Gastrocnemius medialis (tissue), 4 donors: ENCODE measurements around the gene OR51B2. TPM values are rescaled to one million over a fixed set of nuclear protein-coding genes. Genes with fewer than 3 reads are reported as not detected.
"Not testable (repeated sequence)": the region's sequence is repeated elsewhere in the genome, so short reads cannot be mapped to it uniquely, and the experiment has no call there.

Experiments
- ATAC-seq, 2 donors: fragments of 150-250 bp; one replicate each; pipeline ENCODE4 v1.9.1; 2016
- DNase-seq, 2 donors: peaks; one replicate each; pipeline ENCODE4 v3.0.0-alpha.2; 2019
- H3K27ac ChIP-seq, 4 donors: fragments of 200-600 bp; sonication (generic); 1 replicate in 1 of 4; 2 replicates in 3 of 4; pipeline ENCODE4 v1.5.1; 2016 to 2018; ENCODE audit warnings: mild to moderate bottlenecking in 2 of 4, moderate library complexity in 1 of 4
- H3K27me3 ChIP-seq, 3 donors: fragments of 200-600 bp; sonication (generic) in 2 of 3; 1 replicate in 1 of 3; 2 replicates in 2 of 3; pipeline versions ENCODE4 v1.5.1 to v1.6.0; 2016 to 2019; ENCODE audit warnings: mild to moderate bottlenecking in 1 of 3, moderate library complexity in 1 of 3
- H3K36me3 ChIP-seq, 2 donors: fragments of 200-600 bp; sonication (generic) in 1 of 2; one replicate each; pipeline ENCODE4 v1.5.1; 2017 to 2018
- H3K4me1 ChIP-seq, 2 donors: fragments of 200-600 bp; sonication (generic) in 1 of 2; one replicate each; pipeline ENCODE4 v1.5.1; 2016 to 2017; ENCODE audit warnings: mild to moderate bottlenecking in 2 of 2
- H3K4me3 ChIP-seq, 4 donors: fragments of 200-600 bp; sonication (generic) in 3 of 4; 1 replicate in 1 of 4; 2 replicates in 3 of 4; pipeline ENCODE4 v1.5.1; 2016 to 2019; ENCODE audit warnings: mild to moderate bottlenecking in 2 of 4
- H3K9me3 ChIP-seq, 3 donors: fragments of 200-600 bp; sonication (generic) in 2 of 3; 1 replicate in 1 of 3; 2 replicates in 2 of 3; pipeline ENCODE4 v1.5.1; 2016 to 2019
- CTCF ChIP-seq, 5 experiments: fragments of 450-650 bp in 3 of 5; fragments of 200-600 bp in 2 of 5; sonication (generic) in 2 of 5; IDR thresholded peaks in 4 of 5; conservative IDR thresholded peaks in 1 of 5; 1 replicate in 4 of 5; 2 replicates in 1 of 5; pipeline ENCODE4 v1.5.1; 2016 to 2019; ENCODE audit warnings: antibody characterized with exemption in 5 of 5, mild to moderate bottlenecking in 3 of 5, moderate library complexity in 3 of 5
- POLR2A ChIP-seq, 2 donors: fragments of 450-650 bp; IDR thresholded peaks; one replicate each; pipeline ENCODE4 v1.6.1; 2017; ENCODE audit warnings: antibody characterized with exemption in 2 of 2, mild to moderate bottlenecking in 2 of 2, moderate library complexity in 2 of 2
- in situ Hi-C, 4 donors: fragments of 200-750 bp; cut with MboI; loops; one replicate each; pipeline versions ENCODE4 v1.15.0 to v1.8.0; 2017; ENCODE audit warnings: low sequenced_read_pairs in 4 of 4
- intact Hi-C: fragments of 100-400 bp; cut with DNase I; formaldehyde crosslinking; loops from one replicate; pipeline ENCODE4 v1.15.1; 2023; ENCODE audit warnings: low total_unique reads
- total RNA-seq, 4 donors: library from RNA; depleted of rRNA; stranded (reverse); fragments of >200 nt; gene quantifications; one replicate each; pipeline versions ENCODE4 v1.1.0 to v1.2.3, GENCODE V29; 2016

OR51B2 gene
- total RNA-seq, 4 donors from 2014 or later = not detected

GRCh38 chr11:5301846-5302245 lies 22.3 kb downstream of the OR51B2 start, which contains the start of gene OR51B4:
Gene OR51B4 (minus strand): TSS chr11:5301946. CDS start chr11:5301946, 0 bp downstream.
- no peak for DNase-seq
- Histone ChIP-seq H3K4me3 (no peak within 1 kb of the TSS), H3K36me3 (no peaks in the 10 kb centered on the region), H3K27me3 (no peaks in the 10 kb centered on the region), H3K4me1 (no peaks in the 10 kb centered on the region), H3K27ac (no peak within 1 kb of the TSS), H3K9me3 (no peaks in the 10 kb centered on the region)
- intact Hi-C loops (no loop called here), in situ Hi-C loops (no loop called here)
- ATAC-seq = no peak
- TF ChIP-seq CTCF (IDR thresholded peaks at IDR 0.05 in 4 of 5, conservative IDR thresholded peaks at IDR 0.05 in 1 of 5) = no peak
- TF ChIP-seq POLR2A (IDR thresholded peaks at IDR 0.05) = no peak

DNA sequence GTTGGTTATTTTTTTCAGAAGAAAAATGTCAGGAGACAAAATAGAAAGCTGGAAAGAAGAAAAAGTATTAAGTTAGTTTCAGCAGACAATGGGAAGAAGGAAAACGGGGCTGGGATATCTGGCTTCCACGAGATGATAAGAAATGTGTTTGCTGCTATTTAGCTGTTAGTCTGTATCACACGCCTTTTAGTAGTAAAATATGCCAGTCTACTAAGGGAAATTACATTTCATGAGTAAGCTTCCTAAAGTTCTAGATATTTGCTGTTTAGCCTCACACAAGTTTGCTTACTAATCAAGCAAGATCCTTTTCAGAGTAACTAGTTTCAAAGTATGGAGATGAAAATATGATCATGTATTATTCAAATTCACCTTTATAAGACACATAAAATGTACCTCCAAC lies 23.8 kb downstream of the OR51B2 start:
- H3K4me3 ChIP-seq = no peak overlapping the region
- ATAC-seq (no peak), DNase-seq (no peak)
- TF ChIP-seq POLR2A (IDR thresholded peaks at IDR 0.05) (no peak), CTCF (IDR thresholded peaks at IDR 0.05 in 4 of 5, conservative IDR thresholded peaks at IDR 0.05 in 1 of 5) (no peak)
- in situ Hi-C loops = no loop called here
- H3K36me3 ChIP-seq = no peaks in the 10 kb centered on the region
- intact Hi-C loops = no loop called here
- H3K9me3 ChIP-seq = no peaks in the 10 kb centered on the region
- no peaks in the 10 kb centered on the region for H3K4me1 ChIP-seq
- H3K27me3 ChIP-seq = no peaks in the 10 kb centered on the region
- no peak overlapping the region for H3K27ac ChIP-seq

- in situ Hi-C loops = no loop called here
- no peak for ATAC-seq
- no peaks in the 10 kb centered on the region for H3K9me3 ChIP-seq
Measured at GRCh38 chr11:5298451-5298850, 25.6 kb downstream of the OR51B2 start.

DNA sequence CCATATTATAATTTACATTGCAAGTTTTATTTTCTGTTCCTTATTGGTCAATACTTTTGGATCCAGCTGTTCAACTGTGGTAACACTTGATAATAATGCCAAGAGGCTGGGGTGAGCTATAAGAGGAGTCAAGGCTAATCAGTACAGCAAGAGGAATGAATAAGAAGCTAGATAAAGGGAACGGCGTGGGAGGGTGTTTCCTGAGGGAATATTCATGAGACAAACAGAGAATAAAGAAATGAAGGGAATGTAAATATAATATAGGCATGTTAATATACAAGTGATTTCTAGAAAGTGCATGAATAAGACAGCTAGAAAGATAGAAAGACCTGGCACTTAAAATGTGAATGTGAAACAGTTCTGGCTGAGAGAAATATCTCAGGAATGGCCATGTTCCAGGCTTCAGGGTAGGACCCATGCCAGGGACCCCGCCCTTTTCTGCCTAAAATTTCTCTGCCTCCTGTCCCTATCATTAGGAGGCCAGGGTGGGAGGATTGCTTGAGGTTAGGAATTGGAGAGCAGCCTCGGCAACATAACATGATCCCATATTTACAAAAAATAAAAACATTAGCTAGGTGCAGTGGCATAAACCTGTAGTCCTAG lies 26.3 kb downstream of the OR51B2 start:
- Histone ChIP-seq H3K27ac (no peak overlapping the region), H3K9me3 (no peaks in the 10 kb centered on the region), H3K36me3 (no peaks in the 10 kb centered on the region), H3K27me3 (no peaks in the 10 kb centered on the region), H3K4me1 (no peaks in the 10 kb centered on the region), H3K4me3 (no peak overlapping the region)
- ATAC-seq (no peak), DNase-seq (no peak)
- in situ Hi-C loops (no loop called here), intact Hi-C loops (no loop called here)
- TF ChIP-seq POLR2A (IDR thresholded peaks at IDR 0.05) = no peak
- no peak for TF ChIP-seq CTCF (IDR thresholded peaks at IDR 0.05 in 4 of 5, conservative IDR thresholded peaks at IDR 0.05 in 1 of 5)

More at GRCh38 chr11:5298451-5298850, 25.6 kb downstream of the OR51B2 start:
- intact Hi-C loops = no loop called here
- Histone ChIP-seq H3K36me3 (no peaks in the 10 kb centered on the region), H3K27me3 (no peaks in the 10 kb centered on the region), H3K4me1 (no peaks in the 10 kb centered on the region), H3K4me3 (no peak overlapping the region), H3K27ac (no peak overlapping the region)
- no peak for DNase-seq
- TF ChIP-seq CTCF (IDR thresholded peaks at IDR 0.05 in 4 of 5, conservative IDR thresholded peaks at IDR 0.05 in 1 of 5) (no peak), POLR2A (IDR thresholded peaks at IDR 0.05) (no peak)

DNA sequence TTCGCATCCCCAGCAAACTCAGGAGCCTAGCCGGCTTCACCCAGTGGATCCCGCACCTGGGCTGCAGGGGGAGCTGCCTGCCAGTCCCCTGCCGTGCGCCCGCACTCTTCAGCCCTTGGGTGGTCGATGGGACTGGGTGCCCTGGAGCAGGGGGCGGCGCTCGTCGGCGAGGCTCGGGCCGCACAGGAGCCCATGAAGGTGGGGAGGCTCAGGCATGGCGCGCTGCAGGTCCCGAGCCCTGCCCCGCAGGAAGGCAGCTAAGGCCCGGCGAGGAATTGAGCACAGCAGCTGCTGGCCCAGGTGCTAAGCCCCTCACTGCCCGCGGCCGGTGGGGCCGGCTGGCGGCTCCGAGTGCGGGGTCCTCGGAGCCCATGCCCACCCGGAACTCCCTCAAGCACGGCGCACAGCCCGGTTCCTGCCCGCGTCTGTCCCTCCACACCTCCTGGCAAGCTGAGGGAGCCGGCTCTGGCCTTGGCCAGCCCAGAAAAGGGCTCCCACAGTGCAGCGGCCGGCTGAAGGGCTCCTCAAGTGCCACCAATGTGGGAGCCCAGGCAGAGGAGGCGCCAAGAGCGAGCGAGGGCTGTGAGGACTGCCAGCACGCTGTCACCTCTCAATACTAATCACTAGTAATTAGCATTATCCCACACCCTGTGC lies 29.6 kb downstream of the OR51B2 start:
- H3K27me3 ChIP-seq, DNase-seq, in situ Hi-C loops, ATAC-seq, H3K4me3 ChIP-seq, H3K36me3 ChIP-seq, H3K27ac ChIP-seq, H3K9me3 ChIP-seq, H3K4me1 ChIP-seq, intact Hi-C loops: not testable (repeated sequence)
